Neural cell (in vitro differentiated cells): ENCODE measurements around the gene ST6GAL1. TPM values are rescaled to one million over a fixed set of nuclear protein-coding genes. Genes with fewer than 3 reads are reported as not detected.

Experiments used
- H2AFZ ChIP-seq: fragments of 200-600, 300-800 bp; sonication (generic), shearing (Covaris generic); 2 replicates; pipeline ENCODE4 v1.6.0; 2014; ENCODE audit warnings: low read depth, mild to moderate bottlenecking, antibody characterized with exemption, low read length, moderate library complexity
- H3F3A ChIP-seq: fragments of 200-600 bp; shearing (Covaris generic); 2 replicates; pipeline ENCODE4 v1.6.1; 2016; ENCODE audit warnings: mild to moderate bottlenecking, moderate library complexity, mixed read lengths, antibody characterized with exemption, low read length; ENCODE audit not compliant: insufficient read depth, poor library complexity, severe bottlenecking
- H3K27ac ChIP-seq: fragments of 200-600, 300-800 bp; sonication (generic), shearing (Covaris generic); 2 replicates; pipeline ENCODE4 v1.5.1; 2014; ENCODE audit warnings: mild to moderate bottlenecking, low read length, moderate library complexity
- H3K27me3 ChIP-seq: fragments of 300-800, 200-600 bp; sonication (generic), shearing (Covaris generic); 2 replicates; pipeline ENCODE4 v1.6.0; 2014; ENCODE audit warnings: mild to moderate bottlenecking, low read depth, low read length, moderate library complexity; ENCODE audit not compliant: insufficient read depth
- H3K36me3 ChIP-seq: fragments of 300-800, 200-600 bp; sonication (generic), shearing (Covaris generic); 2 replicates; pipeline ENCODE4 v1.5.1; 2014; ENCODE audit warnings: mild to moderate bottlenecking, antibody characterized with exemption, low read length, moderate library complexity; ENCODE audit not compliant: insufficient read depth
- H3K4me2 ChIP-seq: fragments of 300-800, 200-600 bp; sonication (generic), shearing (Covaris generic); 2 replicates; pipeline ENCODE4 v1.6.0; 2014; ENCODE audit warnings: mild to moderate bottlenecking, low read length
- H3K4me3 ChIP-seq: fragments of 300-800, 200-600 bp; sonication (generic), shearing (Covaris generic); 2 replicates; pipeline ENCODE4 v1.5.1; 2014; ENCODE audit warnings: mild to moderate bottlenecking, low read length, moderate library complexity
- H3K79me2 ChIP-seq: fragments of 200-600 bp; shearing (Covaris generic); replicated peaks from 2 replicates; pipeline ENCODE4 v1.6.0; 2014; ENCODE audit warnings: mild to moderate bottlenecking, low read length, moderate library complexity; ENCODE audit not compliant: insufficient read depth
- H3K9ac ChIP-seq: fragments of 300-800, 200-600 bp; sonication (generic), shearing (Covaris generic); 2 replicates; pipeline ENCODE4 v1.6.1; 2016; ENCODE audit warnings: mild to moderate bottlenecking, low read length, mixed read lengths
- H3K9me2 ChIP-seq: fragments of 200-600 bp; shearing (Covaris generic); 2 replicates; pipeline ENCODE4 v1.6.1; 2016; ENCODE audit warnings: mild to moderate bottlenecking, low read length, mixed read lengths; ENCODE audit not compliant: insufficient read depth
- H3K9me3 ChIP-seq: fragments of 200-600, 300-800 bp; sonication (generic), shearing (Covaris generic); 2 replicates; pipeline ENCODE4 v1.6.1; 2016; ENCODE audit warnings: mild to moderate bottlenecking, mixed run types, low read length, moderate library complexity, mixed read lengths
- H4K20me1 ChIP-seq: fragments of 200-600 bp; shearing (Covaris generic); 2 replicates; pipeline ENCODE4 v1.6.1; 2016; ENCODE audit warnings: mild to moderate bottlenecking, mixed run types; ENCODE audit not compliant: insufficient read depth
- CTCF ChIP-seq: fragments of 450-650 bp; IDR thresholded peaks from 2 replicates; pipeline ENCODE4 v1.5.1; 2014; ENCODE audit warnings: antibody characterized with exemption, mild to moderate bottlenecking, moderate library complexity; ENCODE audit not compliant: poor library complexity, severe bottlenecking
- EP300 ChIP-seq: fragments of 450-650 bp; conservative IDR thresholded peaks from 2 replicates; pipeline ENCODE4 v1.6.1; 2014; ENCODE audit warnings: antibody characterized with exemption, mild to moderate bottlenecking, moderate library complexity; ENCODE audit not compliant: poor library complexity, severe bottlenecking
- EZH2 ChIP-seq: fragments of 200-600, 300-800 bp; shearing (Covaris generic), sonication (generic); IDR thresholded peaks from 2 replicates; pipeline ENCODE4 v1.6.1; 2014; ENCODE audit warnings: antibody characterized with exemption, low read length, borderline replicate concordance, mild to moderate bottlenecking; ENCODE audit not compliant: insufficient read depth, poor library complexity, severe bottlenecking
- MXI1 ChIP-seq: fragments of 450-650 bp; conservative IDR thresholded peaks from 2 replicates; pipeline ENCODE4 v1.6.1; 2014; ENCODE audit warnings: antibody characterized with exemption, mild to moderate bottlenecking; ENCODE audit not compliant: poor library complexity, severe bottlenecking
- POLR2AphosphoS5 ChIP-seq: IDR thresholded peaks from 2 replicates; pipeline ENCODE4 v1.6.1; 2012
- RAD21 ChIP-seq: fragments of 450-650 bp; conservative IDR thresholded peaks from 2 replicates; pipeline ENCODE4 v1.6.1; 2014; ENCODE audit warnings: antibody characterized with exemption, mild to moderate bottlenecking, moderate library complexity
- SMC3 ChIP-seq: fragments of 450-650 bp; conservative IDR thresholded peaks from 2 replicates; pipeline ENCODE4 v1.6.1; 2014; ENCODE audit warnings: antibody characterized with exemption, mild to moderate bottlenecking, moderate library complexity; ENCODE audit not compliant: poor library complexity
- TAF1 ChIP-seq: IDR thresholded peaks from 2 replicates; pipeline ENCODE4 v1.6.1; 2012; ENCODE audit warnings: low read depth
- polyA plus RNA-seq: library from polyadenylated mRNA; depleted of rRNA; stranded (reverse); fragments of >200 nt; gene quantifications from 2 replicates; pipeline ENCODE4 v1.2.3, GENCODE V29; 2014
- TF ChIP-seq, protein P1 (sequence below): IDR thresholded peaks from 2 replicates; pipeline ENCODE4 v1.6.1; 2012; ENCODE audit warnings: borderline replicate concordance

Gene ST6GAL1
- polyA plus RNA-seq, 1 donor from 2014 or later: 17.6 TPM

DNA sequence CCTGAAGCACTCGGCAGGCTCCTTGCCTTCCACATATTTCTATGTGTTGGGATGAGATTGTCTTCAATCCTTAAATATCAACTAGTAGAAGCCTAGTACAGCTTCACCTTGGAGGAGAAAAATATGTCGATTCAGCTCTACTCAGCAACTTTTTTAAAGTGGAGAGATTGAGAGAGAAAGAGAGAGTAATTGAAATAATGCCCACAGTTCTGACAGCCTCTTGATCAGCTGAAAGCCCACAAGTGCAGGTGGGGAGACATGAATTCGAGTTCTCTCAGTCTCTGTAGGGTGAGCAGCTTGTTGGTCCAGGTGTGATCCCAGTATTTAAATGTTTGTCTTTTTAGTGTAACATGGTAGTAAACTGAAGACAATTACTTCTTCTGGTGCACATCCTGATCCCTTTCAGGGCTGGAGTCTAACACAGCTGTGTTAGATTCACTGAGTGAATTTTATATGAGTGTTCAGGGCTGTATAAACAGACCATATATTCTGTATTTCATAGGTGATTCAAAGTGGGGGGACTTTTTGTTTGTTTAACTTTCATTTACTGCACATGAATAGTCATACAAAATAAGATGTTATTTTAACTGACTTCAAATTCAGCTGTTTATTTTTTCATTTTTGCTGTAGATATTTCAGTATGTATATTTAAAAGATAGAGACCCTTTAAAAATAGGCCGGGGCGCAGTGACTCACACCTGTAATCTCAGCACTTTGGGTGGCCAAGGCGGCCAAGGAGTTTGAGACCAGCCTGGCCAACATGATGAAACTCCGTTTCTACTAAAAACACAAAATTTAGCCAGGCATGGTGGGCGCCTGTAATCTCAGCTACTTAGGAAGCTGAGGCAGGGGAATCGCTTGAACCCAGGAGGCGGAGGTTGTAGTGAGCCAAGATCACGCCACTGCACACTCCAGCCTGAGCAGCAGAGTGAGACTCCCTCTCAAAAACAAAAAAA, 64.0 kb downstream of the ST6GAL1 start:
- Histone ChIP-seq H3F3A (no peaks in the 10 kb centered on the region), H3K9me3 (no peaks in the 10 kb centered on the region), H3K27me3 (no peaks in the 10 kb centered on the region), H3K27ac (no peak overlapping the region), H2AFZ (no peak overlapping the region), H3K9ac (no peak overlapping the region), H3K79me2 (no peaks in the 10 kb centered on the region), H3K9me2 (no peaks in the 10 kb centered on the region), H4K20me1 (no peaks in the 10 kb centered on the region), H3K36me3 (no peaks in the 10 kb centered on the region), H3K4me3 (no peak overlapping the region), H3K4me2 (no peak overlapping the region)
- no peak for TF ChIP-seq EZH2
- no peak for TF ChIP-seq TAF1
- TF ChIP-seq POLR2AphosphoS5: no peak
- TF ChIP-seq SMC3: no peak
- TF ChIP-seq RAD21: no peak
- TF ChIP-seq EP300: no peak
- TF ChIP-seq MXI1: no peak
- TF ChIP-seq, protein P1, sequence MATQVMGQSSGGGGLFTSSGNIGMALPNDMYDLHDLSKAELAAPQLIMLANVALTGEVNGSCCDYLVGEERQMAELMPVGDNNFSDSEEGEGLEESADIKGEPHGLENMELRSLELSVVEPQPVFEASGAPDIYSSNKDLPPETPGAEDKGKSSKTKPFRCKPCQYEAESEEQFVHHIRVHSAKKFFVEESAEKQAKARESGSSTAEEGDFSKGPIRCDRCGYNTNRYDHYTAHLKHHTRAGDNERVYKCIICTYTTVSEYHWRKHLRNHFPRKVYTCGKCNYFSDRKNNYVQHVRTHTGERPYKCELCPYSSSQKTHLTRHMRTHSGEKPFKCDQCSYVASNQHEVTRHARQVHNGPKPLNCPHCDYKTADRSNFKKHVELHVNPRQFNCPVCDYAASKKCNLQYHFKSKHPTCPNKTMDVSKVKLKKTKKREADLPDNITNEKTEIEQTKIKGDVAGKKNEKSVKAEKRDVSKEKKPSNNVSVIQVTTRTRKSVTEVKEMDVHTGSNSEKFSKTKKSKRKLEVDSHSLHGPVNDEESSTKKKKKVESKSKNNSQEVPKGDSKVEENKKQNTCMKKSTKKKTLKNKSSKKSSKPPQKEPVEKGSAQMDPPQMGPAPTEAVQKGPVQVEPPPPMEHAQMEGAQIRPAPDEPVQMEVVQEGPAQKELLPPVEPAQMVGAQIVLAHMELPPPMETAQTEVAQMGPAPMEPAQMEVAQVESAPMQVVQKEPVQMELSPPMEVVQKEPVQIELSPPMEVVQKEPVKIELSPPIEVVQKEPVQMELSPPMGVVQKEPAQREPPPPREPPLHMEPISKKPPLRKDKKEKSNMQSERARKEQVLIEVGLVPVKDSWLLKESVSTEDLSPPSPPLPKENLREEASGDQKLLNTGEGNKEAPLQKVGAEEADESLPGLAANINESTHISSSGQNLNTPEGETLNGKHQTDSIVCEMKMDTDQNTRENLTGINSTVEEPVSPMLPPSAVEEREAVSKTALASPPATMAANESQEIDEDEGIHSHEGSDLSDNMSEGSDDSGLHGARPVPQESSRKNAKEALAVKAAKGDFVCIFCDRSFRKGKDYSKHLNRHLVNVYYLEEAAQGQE: no peak
- no peak for TF ChIP-seq CTCF

DNA sequence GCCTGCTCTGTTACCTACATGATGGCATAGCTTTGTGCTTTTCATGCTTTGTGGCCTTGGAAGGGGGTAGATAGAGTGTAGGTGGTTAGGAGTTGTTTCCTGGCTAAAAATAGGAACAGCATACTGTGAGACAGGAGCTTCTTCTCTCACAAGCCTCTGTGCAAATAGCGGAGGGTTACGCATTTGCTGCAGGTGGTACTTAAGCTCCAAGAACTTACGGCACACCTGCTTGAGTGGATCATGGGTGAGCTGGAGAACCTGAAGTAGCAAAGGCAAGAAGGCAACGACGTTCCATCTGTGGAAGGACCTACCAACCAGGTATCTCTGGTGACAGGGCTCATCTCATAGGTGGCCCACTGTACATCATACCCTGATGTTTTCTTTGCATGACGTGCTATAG, 66.0 kb downstream of the ST6GAL1 start:
- no peak overlapping the region for H3K27ac ChIP-seq
- H3K9ac ChIP-seq: no peak overlapping the region
- H2AFZ ChIP-seq: no peak overlapping the region
- no peaks in the 10 kb centered on the region for H3F3A ChIP-seq
- H3K36me3 ChIP-seq: no peaks in the 10 kb centered on the region
- TF ChIP-seq CTCF (no peak), EZH2 (no peak), RAD21 (no peak), EP300 (no peak), SMC3 (no peak), POLR2AphosphoS5 (no peak), MXI1 (no peak), TAF1 (no peak)
- TF ChIP-seq, protein P1: no peak
- no peaks in the 10 kb centered on the region for H3K79me2 ChIP-seq
- no peaks in the 10 kb centered on the region for H3K9me2 ChIP-seq
- H3K27me3 ChIP-seq: no peaks in the 10 kb centered on the region
- H3K4me3 ChIP-seq: no peak overlapping the region
- no peaks in the 10 kb centered on the region for H3K9me3 ChIP-seq
- no peak overlapping the region for H3K4me2 ChIP-seq
- H4K20me1 ChIP-seq: no peaks in the 10 kb centered on the region
